GM18519 (cell line): Measurements from ENCODE around the gene CDH23.

Source experiments
- ATAC-seq: cut with Tn5 transposase; IDR thresholded peaks from one replicate; pipeline ENCODE4 v1.9.1; 2021; ENCODE audit warnings: mild to moderate bottlenecking, moderate library complexity; ENCODE audit not compliant: unreplicated experiment, low FRiP score

The CDH23 gene

DNA sequence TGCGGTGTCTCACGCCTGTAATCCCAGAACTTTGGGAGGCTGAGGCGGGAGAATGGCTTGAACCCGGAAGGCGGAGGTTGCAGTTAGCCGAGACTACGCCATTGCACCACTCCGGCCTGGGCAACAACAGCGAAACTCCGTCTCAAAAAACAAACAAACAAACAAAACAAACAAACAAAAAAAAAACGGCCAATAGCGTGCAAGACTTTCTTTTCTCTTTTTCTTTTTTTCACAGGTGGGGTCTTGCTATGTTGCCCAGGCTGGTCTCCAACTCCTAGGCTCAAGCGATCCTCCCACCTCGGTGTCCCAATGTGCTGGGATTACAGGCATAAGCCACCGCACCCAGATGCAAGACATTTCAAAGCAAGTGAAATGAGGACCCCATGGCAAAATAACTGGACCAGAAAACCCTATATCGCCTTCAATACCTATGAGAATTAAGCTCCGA lies 452.8 kb downstream of the CDH23 start:
- no peak for ATAC-seq

DNA sequence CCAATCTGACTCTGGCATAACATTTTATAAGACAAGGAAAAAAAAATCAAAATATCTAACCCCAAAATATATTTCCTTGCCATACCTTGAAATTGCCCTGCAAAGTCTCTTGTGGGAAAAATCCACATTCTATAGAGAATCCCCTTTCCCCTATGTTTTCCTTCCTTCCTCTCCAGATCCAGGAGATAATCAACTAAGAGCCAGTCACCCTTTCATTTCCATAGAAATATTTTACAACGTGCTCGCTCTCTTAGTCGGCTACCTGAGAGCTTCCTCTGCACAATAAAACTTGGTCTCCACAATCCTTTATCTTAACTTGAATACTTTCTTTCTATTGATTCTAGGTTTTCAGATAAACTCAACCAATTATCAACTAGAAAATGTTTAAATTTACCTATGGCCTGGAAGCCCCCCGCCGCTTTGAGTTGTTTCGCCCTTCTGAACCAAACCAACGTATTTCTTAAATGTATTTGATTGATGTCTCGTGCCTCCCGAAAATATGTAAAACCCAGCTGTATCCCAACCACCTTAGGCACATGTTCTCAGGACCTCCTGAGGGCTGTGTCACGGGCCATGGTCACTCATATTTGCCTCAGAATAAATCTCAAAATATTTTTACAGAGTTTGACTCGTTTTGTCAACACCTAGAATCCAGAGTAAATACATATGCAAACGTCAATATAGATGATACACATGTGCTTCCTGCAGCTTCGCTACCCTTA lies 453.5 kb downstream of the CDH23 start:
- no peak for ATAC-seq

DNA sequence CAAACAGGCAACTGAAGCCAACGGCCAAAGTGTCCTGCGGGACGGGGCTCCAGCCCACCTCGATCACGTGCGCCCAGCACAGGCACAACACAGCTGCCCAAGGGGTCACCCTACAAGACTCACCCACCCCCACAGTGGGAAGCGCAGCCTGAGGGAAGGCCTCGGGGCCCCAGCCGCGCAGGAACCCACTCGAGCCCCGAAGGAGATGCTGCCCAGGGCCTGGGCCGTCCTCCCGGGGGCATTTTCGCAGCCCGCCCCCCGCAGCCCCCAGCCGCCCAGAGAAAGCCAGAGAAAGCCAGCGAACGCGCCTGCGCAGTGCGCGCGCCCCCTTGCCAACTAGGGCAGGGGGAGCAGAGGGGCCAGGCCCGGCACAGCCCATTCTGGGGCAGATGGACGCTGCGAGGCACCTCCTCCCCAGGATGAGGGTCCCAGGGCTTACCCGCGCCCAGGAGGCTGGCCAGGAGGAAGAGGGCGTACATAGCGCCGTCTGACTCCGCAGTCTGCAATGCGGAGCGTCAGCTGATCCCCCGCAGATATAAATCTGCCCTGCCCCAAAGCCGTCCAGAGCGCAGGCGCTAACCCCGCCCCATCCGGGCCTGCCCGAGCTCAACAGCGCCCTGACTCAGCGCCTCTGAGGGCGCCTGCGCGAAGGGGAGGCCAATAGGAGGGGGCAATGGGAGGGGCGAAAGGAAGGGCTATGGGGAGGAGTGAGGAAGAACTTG lies 454.2 kb downstream of the CDH23 start, which contains the start of gene PSAP:
Gene PSAP (minus strand): TSS at position 509 of the 722 bp plus-strand sequence. CDS start 30 bp downstream, at position 479.
- ATAC-seq, result peak; percentile 90

- peak; percentile 10 for ATAC-seq
Observed at GRCh38 chr10:71851465-71852095, 454.9 kb downstream of the CDH23 start.

- ATAC-seq, result no peak
Observed at GRCh38 chr10:71852355-71852937, 455.7 kb downstream of the CDH23 start.

- ATAC-seq, result no peak
Observed at GRCh38 chr10:71854031-71854430, 457.3 kb downstream of the CDH23 start.

DNA sequence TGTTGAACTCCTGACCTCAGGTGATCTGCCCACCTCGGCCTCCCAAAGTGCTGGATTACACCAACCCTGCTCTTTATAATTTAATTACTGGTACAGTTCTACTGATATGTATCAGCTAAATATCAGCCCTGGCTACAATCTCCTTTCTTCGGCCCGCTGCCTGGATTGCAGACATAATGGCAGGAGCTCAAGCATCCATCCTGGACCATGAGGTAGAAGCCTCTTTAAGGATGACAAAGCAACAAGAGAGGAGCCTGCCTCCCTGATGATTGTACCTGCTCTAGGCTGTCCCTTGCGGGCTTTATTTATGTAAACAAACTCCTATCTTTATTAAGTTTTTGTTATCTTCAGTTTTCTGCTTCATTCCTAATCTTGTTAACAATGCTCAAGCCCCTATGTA lies 459.9 kb downstream of the CDH23 start:
- no peak for ATAC-seq

- ATAC-seq, result no peak
Observed at GRCh38 chr10:71857934-71858890, 461.5 kb downstream of the CDH23 start.

- ATAC-seq, result no peak
Observed at GRCh38 chr10:71860243-71861029, 463.7 kb downstream of the CDH23 start.

- ATAC-seq, result no peak
Observed at GRCh38 chr10:71863203-71863602, 466.5 kb downstream of the CDH23 start.

DNA sequence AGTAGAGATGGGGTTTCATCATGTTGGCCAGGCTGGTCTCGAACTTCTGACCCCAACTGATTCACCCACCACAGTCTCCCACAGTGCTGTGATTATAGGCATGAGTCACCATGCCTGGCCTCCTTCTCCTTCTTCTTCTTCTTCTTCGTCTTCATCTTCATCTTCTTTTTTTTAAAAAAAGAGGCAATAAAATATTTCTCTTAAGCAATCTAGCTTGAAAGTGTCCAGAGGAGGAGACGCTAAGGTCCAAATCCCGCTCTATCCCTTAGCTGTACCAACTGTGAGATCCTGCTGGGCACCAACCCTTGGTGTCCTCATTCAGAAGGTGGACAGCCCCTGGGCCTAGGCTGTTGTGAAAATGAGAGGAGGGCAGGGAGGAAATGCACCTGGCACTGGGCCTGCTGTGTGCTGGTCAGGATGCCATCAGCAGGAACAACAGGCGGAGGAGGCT lies 468.2 kb downstream of the CDH23 start:
- no peak for ATAC-seq
